SU-DHL-6 (cell line): ENCODE results near the gene PRDM5.

Experiments
- CTCF ChIP-seq: fragments of 200-600 bp; sonication (generic); IDR thresholded peaks from one replicate; pipeline ENCODE4 v1.5.1; 2017; ENCODE audit warnings: antibody characterized with exemption, mild to moderate bottlenecking, low read length, moderate library complexity; ENCODE audit not compliant: insufficient read depth, poor library complexity, severe bottlenecking
- EZH2phosphoT487 ChIP-seq: fragments of 200-600 bp; sonication (generic), shearing (Covaris generic); conservative IDR thresholded peaks from 2 replicates; pipeline ENCODE4 v1.6.1; 2018; ENCODE audit warnings: mild to moderate bottlenecking, antibody characterized with exemption, low read length, moderate library complexity, mixed read lengths

DNA sequence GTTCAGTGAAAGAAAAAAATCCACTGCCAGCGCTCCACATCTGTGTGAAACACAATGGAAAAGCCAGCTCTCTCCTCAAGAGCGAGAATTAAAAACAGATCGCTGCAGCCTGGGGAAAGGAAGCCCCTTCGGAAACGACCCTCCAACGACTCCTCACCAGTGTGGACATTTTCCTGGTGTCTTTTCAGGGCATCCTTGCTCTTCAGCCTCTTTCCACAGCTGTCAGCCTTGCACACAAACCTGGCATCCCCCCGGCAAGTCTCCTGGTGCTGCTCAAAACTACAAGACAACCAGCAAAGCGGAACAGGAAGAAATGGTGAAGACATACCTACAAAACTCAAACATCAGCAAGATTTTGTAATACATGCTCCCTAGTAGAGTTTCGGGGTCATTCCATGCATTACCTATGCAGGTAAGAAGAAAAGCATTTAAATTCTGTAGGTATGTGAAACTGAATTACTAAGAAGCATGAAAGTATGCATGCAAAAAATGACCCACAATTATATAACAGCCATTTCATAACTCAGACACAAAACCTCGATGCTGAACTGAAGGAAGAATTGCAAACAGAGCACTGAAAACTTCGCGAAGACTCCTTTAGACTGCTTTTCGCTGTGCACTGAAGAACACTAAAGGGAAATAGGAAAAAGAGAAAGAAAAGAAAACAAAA lies 106.1 kb downstream of the PRDM5 start:
- no peak for TF ChIP-seq CTCF
- TF ChIP-seq EZH2phosphoT487 = no peak
